HG02870 (cell line): ENCODE data around the gene ARID3C.

Experiments used
- ATAC-seq: cut with Tn5 transposase; IDR thresholded peaks from one replicate; pipeline ENCODE4 v1.9.1; 2021; ENCODE audit warnings: mild to moderate bottlenecking, moderate library complexity; ENCODE audit not compliant: unreplicated experiment

Gene ARID3C

GRCh38 chr9:34629491-34629808 lies 584 bp upstream of the ARID3C start:
- ATAC-seq: no peak

DNA sequence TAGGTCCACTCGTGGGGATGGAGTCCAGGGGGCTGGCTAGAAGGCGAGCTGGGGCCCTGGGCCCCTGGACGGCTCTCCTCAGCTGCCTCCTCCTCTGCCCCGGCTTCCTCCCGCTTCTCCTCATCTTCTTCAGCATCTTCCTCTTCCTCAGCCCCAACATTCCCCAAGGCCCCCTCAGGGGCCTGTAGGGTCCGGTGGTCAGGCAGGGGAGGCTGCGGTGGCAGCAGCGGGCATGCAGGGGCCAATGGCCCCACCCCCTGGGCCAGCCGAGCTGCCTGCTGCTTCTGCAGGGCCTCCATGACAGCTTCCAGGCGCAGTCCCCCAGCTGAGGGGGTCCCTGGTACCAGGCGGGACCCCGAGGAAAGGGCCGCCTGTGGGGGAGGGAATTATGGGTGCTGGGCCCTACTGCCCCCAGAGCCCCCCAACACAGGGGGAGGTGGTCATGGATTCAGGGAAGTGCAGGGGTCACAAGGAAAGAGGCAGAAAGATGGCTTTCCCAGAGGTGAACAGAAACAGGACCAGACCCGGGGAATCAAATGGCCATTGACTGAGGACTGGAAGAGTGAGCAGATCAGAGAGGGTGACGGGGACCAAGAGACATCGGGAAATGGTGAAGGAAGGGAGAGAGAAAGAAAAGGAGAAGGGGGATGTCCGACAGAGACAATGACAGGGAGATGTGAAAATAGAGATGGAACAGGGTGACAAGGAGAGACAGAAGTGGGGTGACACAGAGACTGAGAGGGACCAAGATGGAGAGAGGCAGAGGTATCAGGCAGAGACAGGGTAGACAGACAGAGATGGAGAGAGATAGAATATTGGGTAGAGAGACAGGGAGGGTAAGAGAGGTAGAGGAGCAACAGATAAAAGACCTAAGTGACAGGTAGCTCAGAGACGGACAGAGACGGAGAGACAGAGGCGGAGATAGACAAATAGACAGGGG lies 880 bp downstream of the ARID3C start:
- no peak for ATAC-seq

GRCh38 chr9:34625186-34625486 lies 3.7 kb downstream of the ARID3C start:
- no peak for ATAC-seq

GRCh38 chr9:34624475-34625185 lies 4.2 kb downstream of the ARID3C start:
- no peak for ATAC-seq

DNA sequence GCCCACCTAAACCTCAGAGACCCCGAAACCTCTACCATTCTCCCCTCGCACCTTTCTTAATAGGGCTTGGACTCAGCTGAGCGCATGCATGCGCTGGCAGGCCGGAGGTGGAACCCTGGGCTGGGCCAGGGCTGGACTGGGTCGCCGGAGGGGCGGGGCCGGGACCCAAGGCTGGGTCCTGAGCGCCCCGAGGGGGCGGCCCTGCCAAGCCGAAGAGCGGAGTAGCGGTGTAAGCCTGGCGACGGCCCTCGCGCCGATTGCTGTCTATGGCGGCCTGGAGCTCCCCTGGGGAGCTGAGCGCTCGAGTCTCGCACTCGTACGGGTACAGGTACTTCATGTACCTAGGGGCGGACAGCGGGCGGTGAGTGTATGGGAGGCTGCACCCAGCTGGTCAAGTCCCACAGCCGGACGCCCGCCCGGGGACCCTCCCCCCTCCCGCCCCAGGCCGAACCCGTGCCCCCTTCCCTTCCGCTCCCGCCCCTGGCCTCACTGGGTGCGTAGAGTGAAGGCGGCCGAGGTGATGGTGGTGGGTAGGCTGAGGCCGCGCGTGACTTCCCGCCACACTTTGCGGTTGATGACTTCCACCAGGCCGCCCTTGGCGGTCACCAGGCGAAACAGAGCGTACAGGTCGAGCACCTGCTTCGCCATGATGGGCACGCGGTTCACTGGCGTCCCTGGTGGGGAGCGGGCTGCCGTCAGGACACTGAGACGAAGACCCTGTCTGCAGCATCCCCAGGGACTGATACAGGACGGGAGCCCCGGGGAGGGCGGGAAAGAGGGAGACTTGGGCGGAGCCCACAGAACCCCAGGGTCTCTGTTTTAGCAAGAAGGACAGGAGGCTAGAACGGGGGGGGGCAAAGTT lies 5.3 kb downstream of the ARID3C start:
- no peak for ATAC-seq

GRCh38 chr9:34620061-34620994 lies 8.5 kb downstream of the ARID3C start, which contains the start of gene DCTN3:
Gene DCTN3 (minus strand): TSS chr9:34620495. CDS start chr9:34620464, 31 bp downstream.
- ATAC-seq: peak; percentile 98

DNA sequence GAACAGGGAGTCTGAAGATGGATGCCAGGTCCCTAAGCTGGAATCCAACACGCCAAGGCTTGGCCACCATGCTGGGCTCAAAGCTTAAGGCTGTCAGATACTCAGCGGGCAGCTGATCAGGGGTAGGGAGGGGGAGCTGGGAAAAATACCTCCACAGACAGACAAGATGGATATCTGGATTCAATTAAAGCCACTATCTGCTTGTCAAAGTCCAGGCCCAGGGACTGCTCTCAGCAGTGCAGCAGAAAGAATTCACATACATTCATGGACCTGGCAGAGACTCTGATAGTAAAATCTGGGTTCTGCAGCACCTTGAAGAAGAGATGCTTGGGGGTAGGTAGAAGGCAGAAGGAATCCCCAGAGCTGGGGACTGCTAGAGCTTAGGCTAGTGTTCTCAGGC lies 13.7 kb downstream of the ARID3C start:
- no peak for ATAC-seq

DNA sequence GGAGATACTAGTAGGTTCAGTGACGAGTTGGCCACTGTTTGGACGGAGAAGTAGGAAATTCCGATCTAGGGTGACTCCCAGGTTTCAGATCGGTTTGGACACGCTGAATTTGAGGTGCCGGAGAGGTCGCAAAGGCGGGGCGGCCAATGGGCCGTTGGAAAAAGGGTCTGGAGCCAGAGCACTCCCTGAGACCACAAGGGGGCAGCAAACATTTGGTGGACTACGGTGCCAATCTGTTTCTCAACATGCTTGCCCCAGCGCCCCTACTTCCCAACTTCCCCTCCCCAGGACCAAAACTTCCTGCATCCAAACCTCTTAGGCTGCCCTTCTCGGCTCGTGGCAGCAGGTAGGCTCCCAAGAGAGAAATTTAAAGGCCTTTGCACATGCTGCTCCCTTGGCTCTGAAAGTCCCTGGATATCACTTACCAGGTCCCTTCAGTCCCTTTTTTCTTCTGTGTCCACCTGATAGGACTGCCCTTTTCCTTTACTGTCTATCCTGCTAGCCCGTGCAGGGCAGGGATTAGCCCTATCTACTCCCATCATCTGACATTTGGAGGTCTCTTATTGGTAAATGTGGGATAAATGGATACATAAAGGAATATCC lies 16.0 kb downstream of the ARID3C start:
- no peak for ATAC-seq

DNA sequence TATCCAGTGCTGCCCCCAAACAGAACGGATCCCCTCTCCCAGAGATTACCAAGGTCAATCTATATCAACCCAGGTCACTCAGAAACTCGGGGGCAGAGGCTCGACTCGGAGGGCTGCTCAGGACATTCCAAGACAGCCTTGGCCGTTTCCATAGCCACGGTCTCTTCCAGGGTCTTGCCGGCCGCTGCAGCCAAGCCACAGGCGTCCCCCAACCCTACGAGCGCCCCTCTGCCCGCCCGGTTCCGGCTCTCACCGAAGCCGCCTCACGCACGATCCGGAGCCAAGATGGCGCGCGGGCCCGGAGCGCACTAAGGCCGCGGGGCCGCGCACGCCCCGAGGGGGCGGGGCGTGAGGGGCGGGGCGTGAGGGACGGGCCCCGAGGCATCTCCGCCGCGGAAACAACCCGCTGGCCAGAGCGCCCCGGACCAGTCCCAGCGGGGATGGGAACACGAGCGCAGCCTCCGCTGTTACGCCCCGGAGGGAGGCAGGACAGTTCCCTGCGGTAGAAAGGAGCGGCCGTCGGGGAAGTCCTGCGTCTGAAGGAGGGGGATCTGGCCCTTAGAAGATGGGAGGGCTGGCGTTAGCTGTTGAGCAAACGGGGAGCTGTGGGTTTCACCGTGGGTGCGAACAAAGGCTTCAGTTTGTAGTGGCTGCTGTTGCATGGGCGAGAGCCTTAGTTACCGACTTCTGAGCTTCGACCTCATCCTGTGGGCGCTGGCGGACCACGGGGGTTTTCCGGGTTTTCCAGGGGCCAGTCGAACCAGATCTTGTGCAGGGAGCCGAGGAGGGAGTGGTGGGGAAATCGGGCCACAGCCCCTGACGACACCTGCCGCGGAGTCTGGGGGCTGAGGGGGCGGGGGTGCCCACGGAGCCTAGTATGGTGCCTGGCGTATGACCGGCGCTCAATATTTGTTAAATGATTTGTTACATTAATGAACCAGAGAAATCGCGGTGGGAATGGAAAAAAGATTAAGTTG lies 16.8 kb downstream of the ARID3C start, which contains the start of gene RPP25L:
Gene RPP25L (minus strand): TSS at position 287 of the 977 bp plus-strand sequence. CDS start 801 bp downstream, outside the sequence.
- ATAC-seq: peak; percentile 80

DNA sequence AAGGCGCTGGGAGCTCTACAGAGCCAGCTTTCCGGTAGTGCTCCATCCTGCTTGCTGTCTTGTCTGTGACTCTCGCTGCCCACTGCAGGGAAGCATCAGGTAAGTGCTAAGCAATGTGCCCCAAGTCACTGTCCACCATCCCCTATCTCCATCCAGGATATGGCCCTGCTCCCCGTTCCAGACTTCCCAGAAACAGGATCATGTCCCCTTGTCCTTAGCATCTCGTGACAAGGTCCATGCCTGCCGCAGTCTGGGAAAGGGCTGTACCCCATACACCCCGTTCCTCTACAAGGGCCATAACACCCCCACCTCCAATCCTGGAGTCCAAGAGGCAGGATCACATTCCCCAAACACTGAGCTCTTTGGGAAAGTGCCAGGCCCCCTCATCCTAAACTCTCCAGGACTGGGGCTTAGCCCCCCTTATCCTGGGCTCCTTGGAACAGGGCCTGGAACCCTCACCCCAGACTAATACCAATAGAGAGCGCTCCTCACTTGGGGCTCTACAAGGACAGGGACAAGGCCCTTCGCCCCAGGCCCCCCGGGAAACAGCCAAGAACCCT lies 17.5 kb downstream of the ARID3C start:
- ATAC-seq: peak; percentile 20

DNA sequence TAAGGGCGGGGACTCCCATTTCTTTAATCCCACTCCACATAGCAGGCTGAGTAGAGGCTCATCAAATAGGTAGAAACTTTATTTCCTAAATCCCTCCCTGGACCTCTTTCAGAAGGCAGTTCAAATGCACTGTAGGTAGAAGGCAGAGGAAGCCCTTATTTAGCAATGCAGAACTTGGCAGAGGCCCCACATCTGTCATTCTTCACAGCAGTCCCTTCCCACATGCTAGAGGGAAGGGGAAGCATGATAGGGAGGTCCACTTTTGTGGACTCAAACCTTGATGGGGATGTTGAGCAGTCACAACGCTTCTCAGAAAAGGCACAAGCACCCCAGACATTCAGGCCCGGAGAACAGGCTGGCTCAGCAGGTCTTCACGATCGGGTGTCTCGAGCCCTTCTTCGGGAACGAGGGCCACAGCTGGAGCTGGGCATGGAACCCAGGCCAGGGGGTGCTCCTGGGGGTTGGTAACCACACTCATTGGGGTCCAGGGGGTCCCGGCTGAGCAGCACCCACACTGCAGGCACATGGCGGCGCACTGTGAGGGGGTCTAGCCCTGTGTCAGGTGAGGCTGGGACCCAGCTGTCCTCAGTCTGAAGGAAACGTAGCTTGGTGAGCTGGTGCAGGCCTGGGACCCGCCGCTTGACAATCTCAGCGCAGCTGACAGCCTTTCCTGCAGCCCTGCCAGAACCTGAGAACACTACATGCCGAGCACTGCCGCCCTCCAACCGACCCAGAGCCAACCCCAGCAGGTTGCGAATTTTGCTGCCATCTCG lies 18.2 kb downstream of the ARID3C start:
- ATAC-seq: no peak

- ATAC-seq: no peak
Observed at GRCh38 chr9:34607331-34607730, 21.5 kb downstream of the ARID3C start.

GRCh38 chr9:34606905-34607304 lies 22.0 kb downstream of the ARID3C start:
- no peak for ATAC-seq

GRCh38 chr9:34606190-34606589 lies 22.7 kb downstream of the ARID3C start:
- no peak for ATAC-seq

GRCh38 chr9:34603610-34604231 lies 25.1 kb downstream of the ARID3C start:
- ATAC-seq: no peak

DNA sequence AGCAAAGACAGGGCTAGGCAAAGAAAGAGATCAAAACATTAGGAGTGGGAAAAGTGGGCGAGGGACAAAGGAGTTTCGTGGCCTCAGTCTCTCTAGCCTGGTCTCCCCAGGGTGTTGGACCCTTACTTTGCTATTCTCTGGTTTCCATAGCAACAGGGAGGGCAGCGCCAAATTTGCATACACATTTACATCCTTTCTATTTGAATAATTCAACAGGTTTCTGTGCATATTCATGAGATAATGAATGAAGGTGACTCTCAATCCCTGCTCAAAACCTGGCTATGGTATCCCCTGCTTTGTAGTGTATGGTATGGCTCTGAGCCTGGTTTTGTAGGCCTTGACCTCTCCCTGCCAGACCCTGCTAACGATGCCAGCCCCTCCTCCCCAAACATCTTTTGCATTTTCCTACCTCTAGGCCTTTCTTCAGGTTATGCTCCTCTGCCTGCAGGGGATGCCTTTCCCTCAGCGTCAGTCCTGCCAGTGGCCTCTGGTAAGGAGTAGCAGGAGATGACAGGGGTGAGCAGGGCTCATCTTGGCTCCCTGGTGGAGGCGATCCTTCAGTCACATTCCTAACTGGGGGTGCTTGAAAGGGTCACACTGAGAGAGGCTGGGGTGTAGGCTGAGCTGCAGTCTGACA lies 26.8 kb downstream of the ARID3C start:
- no peak for ATAC-seq

DNA sequence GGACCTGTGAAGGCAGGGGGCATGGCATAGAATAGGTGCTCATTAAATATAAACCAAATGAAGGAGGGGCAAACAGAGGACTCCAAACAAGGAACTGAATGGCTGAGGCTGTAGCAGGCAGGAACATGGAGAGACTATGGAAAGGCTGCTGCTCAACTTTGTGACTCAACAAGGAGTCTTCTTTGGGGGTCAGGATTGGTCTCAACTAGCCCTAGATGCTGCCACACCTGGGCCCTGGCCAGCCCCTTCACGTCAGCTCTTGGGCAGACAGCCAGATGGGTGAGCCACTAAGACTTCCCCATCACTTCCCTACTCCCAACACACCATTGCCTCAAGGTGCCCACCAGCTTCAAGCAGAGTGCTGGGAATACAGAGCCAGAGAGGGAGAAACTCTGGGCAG lies 28.0 kb downstream of the ARID3C start:
- ATAC-seq: no peak
